GM21737 (cell line): ENCODE measurements around the gene XIST.
"Not testable (repeated sequence)": the region's sequence is repeated elsewhere in the genome, so short reads cannot be mapped to it uniquely, and the experiment has no call there.

Experiments
- ATAC-seq: cut with Tn5 transposase; IDR thresholded peaks from one replicate; pipeline ENCODE4 v1.9.1; 2021; ENCODE audit warnings: mild to moderate bottlenecking, moderate library complexity; ENCODE audit not compliant: unreplicated experiment

XIST gene

GRCh38 chrX:73817393-73818199, 34.9 kb downstream of the XIST start:
- no peak for ATAC-seq

GRCh38 chrX:73812256-73812655, 40.3 kb downstream of the XIST start:
- ATAC-seq, result no peak

DNA sequence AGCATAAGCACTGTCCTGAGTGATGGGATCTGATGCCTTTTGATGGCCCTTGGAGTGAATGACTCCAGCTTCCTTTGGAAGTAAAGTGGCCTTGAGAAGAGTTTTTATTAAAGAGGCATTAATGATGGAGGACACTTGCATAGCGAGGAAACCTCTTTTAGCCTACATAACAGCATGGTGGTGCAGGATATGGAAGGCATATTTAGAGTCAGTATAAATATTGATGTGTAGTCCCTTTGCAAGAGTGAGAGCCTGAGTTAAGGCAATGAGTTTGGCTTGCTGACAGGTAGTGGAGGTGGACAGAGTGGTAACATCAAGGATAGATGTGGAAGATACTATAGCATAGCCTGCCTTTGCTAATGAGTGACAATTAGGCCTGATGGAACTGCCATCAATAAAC, 48.4 kb downstream of the XIST start:
- not testable (repeated sequence) for ATAC-seq

GRCh38 chrX:73799888-73800287, 52.6 kb downstream of the XIST start:
- ATAC-seq, result no peak

DNA sequence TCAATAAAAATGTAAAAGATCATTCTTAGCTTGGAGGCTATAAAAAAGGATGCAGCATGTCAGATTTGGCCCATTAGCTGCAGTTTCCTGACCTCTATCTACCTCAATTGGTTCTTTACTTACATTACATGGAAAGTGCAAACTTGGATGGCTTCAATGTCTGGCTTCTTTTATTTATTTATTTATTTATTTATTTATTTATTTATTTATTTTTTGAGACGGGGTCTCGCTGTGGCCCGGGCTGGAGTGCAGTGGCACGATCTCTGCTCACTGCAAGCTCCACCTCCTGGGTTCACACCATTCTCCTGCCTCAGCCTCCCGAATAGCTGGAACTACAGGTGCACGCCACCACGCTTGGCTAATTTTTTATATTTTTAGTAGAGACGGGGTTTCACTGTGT, 60.0 kb downstream of the XIST start:
- not testable (repeated sequence) for ATAC-seq

DNA sequence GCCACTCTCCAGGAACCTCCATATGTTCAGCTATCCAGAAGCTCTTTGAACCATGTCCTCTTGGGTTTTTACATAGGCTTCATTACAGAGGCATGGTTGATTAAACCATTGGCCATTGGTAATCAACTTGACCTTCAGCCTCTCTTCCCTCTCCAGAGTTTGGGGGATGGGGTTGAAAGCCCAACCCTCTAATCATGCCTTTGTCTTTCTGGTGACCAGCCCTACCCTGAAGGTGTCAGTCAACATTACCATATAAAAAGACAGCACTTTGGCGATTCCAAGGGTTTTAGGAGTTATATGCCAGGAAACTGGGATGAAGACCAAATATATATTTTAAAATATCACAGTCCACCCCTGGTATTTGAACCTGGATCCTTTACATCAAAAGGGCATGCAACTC, 67.0 kb downstream of the XIST start:
- no peak for ATAC-seq
